GM12872 (cell line): ENCODE data around the gene TGM2.

Experiments
- TF ChIP-seq, protein P1 (sequence below): IDR thresholded peaks from 3 replicates; pipeline ENCODE4 v1.5.1; 2011; ENCODE audit warnings: low read depth, mild to moderate bottlenecking, low read length, moderate library complexity; ENCODE audit not compliant: insufficient read depth

TGM2 gene

DNA sequence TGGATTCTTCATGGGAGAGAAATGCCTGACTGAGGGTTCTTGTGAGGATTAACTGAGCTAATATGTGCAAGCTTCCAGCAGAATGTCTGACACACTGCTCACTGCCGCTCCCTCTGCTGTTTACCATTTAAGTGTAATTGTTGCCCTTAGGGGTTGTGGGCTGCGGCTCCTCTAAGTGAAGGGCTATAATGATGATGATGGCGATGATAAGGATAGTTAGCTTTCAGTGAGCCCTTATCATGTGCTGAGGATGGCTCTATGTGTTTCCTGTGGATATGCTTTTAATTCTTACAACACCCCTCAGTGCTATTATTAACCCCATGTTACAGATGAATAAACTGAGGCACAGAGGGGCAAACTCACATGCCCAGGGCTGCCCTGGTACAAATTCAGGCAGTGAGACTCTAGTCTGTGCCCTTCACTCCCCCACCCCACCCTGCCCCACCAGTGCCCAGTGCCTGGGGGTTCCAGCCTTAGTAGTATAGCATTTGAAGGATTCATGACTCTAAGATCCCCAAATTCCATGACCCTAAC lies 33.4 kb downstream of the TGM2 start:
- TF ChIP-seq, protein P1, sequence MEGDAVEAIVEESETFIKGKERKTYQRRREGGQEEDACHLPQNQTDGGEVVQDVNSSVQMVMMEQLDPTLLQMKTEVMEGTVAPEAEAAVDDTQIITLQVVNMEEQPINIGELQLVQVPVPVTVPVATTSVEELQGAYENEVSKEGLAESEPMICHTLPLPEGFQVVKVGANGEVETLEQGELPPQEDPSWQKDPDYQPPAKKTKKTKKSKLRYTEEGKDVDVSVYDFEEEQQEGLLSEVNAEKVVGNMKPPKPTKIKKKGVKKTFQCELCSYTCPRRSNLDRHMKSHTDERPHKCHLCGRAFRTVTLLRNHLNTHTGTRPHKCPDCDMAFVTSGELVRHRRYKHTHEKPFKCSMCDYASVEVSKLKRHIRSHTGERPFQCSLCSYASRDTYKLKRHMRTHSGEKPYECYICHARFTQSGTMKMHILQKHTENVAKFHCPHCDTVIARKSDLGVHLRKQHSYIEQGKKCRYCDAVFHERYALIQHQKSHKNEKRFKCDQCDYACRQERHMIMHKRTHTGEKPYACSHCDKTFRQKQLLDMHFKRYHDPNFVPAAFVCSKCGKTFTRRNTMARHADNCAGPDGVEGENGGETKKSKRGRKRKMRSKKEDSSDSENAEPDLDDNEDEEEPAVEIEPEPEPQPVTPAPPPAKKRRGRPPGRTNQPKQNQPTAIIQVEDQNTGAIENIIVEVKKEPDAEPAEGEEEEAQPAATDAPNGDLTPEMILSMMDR: no peak

DNA sequence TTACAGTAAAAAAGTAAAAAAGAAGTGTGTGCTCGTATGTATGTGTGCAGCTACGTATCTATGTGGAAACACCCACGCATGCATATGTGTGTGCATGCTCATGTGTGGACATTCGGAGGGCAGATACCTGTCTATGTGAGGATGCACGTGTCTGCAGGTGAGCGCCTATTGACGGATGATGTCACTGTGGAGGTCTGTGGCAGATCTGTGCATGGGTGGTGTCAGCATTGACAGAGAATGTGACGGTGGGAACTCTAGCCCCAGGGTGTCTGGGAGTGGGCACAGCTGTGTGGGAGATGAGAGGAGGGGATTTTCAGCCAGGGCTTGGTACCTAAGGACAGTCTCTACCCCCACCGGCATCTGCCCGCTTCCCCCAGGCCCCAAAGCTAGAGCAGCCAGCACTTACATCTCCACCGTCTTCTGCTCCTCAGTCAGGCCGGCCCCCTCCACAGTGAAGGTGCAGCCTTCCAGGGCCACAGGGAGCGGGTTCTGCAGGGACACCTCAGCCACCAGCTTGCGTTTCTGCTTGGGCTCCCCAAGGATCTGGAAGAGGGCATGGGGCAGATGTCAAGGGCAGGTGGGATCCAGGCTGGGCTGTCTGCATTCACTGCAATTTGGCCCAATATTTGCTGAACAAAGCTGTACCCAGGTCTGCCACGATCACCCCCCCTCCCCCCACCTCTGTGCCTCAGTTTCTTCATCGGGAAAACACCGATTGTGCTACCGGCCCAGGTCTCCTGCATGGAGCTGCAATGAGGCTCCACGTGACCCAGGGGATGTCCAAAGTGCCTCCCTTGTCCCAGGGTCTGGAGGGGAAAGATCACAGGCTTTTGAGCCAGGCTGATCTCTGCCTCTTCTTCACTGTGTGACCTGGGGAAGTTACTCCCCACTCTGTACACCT lies 34.1 kb downstream of the TGM2 start:
- TF ChIP-seq, protein P1: no peak

DNA sequence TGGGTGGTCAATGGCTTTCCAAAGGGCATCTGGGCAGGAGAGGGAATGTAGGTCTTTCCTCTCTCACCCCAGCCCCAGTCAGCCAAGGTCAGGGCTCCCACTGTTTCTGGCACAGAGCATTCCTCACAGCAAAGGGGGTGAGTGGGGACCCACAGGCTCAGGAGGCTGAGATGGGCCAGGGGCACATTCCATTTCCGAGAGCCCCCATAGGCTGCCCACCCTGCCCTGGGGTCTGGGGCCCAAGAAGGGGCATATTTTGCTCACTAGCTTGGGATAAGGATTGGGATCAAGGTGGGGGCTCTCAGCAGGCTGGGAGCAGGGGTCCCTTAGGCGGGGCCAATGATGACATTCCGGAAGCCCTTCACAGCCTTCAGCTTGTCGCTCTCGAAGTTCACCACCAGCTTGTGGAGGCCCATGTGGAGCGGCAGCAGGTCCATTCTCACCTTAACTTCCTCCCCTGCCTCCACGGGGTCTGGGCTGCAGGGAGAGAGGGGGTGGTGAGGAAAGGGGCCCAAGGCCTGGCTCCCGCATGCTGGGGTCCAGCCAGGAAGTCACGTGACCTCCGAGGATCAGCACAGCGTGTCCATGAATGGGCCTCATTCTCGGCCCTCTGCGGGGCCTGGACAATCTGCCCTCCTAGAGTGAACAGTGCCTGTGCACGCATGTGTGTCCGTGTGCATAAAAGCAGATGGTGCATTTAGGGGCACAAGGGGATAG lies 35.0 kb downstream of the TGM2 start:
- TF ChIP-seq, protein P1: no peak

DNA sequence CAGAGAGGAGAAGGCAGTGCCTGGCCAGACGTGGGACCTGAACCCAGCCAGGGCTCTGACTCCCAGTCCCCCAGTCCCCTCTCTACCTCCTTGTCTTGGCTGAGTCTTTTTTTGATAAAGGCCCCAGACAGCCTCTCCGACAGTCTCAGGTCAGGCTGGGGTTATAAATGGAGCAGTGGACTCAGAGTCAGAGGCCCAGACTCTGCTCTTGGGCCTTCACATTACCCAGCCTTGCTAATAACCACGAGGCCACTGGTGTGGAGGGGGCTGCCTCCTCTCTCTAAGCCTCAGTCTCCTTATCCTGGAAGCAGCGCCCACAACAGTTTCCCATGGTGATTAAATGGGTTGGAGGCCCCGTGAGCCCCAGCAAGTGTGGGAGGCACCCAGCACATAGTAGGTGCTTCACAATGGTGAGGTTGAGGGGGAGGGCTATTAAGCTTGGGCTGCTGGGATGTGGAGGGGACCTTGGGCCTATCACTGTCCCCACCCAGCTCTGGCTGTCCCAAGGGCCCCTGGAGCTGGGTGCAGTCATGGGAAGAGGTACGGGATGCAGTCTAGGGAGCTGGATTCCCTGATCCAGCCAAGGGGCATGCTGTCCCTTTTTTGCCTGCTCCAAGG lies 35.7 kb downstream of the TGM2 start:
- TF ChIP-seq, protein P1: no peak

DNA sequence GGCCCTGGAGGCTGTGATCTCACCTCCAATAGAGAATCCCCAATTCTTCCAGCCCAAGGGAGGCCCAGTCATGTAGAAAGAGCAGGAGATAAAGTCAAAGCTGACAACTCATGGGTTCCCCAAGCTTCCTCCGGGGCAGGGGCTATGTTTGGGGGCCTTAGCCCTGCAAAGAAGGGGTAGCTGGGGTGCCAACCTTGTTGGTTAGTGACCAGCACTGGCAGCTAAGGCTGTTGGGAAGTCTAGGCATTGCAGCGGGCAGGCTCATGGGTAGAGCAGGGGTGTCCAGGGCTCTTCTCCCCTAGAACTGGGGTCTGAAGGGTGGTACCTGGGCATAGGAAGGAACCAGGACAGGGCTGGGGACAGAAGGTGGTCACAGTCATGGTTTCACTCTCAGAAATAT lies 36.4 kb downstream of the TGM2 start:
- TF ChIP-seq, protein P1: no peak

DNA sequence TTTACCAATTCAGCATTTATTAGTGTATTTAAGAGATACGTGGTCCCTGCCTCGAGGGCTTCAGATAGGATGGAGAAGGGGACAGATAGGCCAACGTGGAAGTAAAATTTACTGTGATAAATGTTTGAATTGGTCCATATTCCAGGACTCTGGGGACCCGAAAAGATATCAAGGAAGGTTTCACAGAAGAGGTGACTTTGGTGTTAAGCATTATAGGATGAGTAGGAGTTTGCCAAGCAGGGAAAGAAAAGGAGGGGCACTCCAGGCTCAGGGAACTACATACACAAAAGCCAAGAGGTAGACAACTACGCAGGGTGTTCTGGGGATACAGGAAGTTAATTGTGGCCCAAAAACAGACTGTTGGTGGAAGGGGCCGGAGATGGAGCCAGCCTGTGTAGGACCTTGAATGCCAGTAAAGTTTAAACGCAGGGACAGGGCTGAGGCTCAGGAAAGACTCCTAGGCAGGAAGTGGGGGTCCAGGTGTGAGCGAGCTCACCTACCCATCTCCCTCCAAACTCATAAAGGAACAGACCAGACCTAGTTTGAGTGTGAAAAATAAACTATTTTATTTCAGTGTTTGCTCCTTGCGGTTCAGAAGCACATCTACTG lies 37.0 kb downstream of the TGM2 start:
- TF ChIP-seq, protein P1: no peak
